T-helper 2 cell (primary cell): ENCODE data around the gene AQP10.
"Not testable (repeated sequence)": the region's sequence is repeated elsewhere in the genome, so short reads cannot be mapped to it uniquely, and the experiment has no call there.

Source experiments
- DNase-seq, 5 experiments: peaks; one replicate each; pipeline versions ENCODE4 v3.0.0 to v3.0.0-alpha.2; 2012 to 2022

Gene AQP10

GRCh38 chr1:154324241-154324640 lies 3.3 kb downstream of the AQP10 start:
- DNase-seq, result no peak

- peak; percentile 57 to 86 (median 73) for DNase-seq
Measured at GRCh38 chr1:154324669-154325582, 4.0 kb downstream of the AQP10 start, which contains the start of gene ATP8B2. ATP8B2 (plus strand) TSS chr1:154325525; CDS start chr1:154328142, 2,617 bp downstream.

GRCh38 chr1:154325583-154326545 lies 5.0 kb downstream of the AQP10 start:
- DNase-seq, result peak in 2 of 5 experiments; percentile 33 to 51

- no peak for DNase-seq
Measured at GRCh38 chr1:154326546-154327465, 5.9 kb downstream of the AQP10 start.

- peak in 2 of 5 experiments; percentile 36 to 46 for DNase-seq
Measured at GRCh38 chr1:154327466-154328317, 6.8 kb downstream of the AQP10 start.

- peak; percentile 81 to 88 (median 85) for DNase-seq
Measured at GRCh38 chr1:154328318-154329151, 7.6 kb downstream of the AQP10 start.

- DNase-seq, result no peak
Measured at GRCh38 chr1:154329152-154329521, 8.2 kb downstream of the AQP10 start.

GRCh38 chr1:154329551-154330131 lies 8.7 kb downstream of the AQP10 start:
- DNase-seq, result peak in 1 of 5 experiments; percentile 45

- peak in 1 of 5 experiments; percentile 28 for DNase-seq
Measured at GRCh38 chr1:154330669-154331068, 9.8 kb downstream of the AQP10 start.

- DNase-seq, result no peak
Measured at GRCh38 chr1:154334079-154335024, 13.5 kb downstream of the AQP10 start.

GRCh38 chr1:154335025-154335714 lies 14.3 kb downstream of the AQP10 start:
- DNase-seq, result peak; percentile 72 to 96 (median 86)

GRCh38 chr1:154337253-154337894 lies 16.5 kb downstream of the AQP10 start:
- peak in 1 of 5 experiments; percentile 86 for DNase-seq

- no peak for DNase-seq
Measured at GRCh38 chr1:154338875-154339274, 18.0 kb downstream of the AQP10 start.

- DNase-seq, result not testable (repeated sequence)
Measured at GRCh38 chr1:154341366-154341765, 20.5 kb downstream of the AQP10 start.

- DNase-seq, result no peak
Measured at GRCh38 chr1:154342132-154342531, 21.2 kb downstream of the AQP10 start.

- peak; percentile 42 to 92 (median 71) for DNase-seq
Measured at GRCh38 chr1:154342836-154343472, 22.1 kb downstream of the AQP10 start.
